Tibial nerve (tissue), 4 donors: ENCODE data around the gene GULP1. TPM values are rescaled to one million over a fixed set of nuclear protein-coding genes. Genes with fewer than 3 reads are reported as not detected.

Source experiments
- DNase-seq, 2 donors: peaks; one replicate each; pipeline ENCODE4 v3.0.0-alpha.2; 2019; ENCODE audit warnings: low spot score in 2 of 2
- H3K27ac ChIP-seq, 4 donors: fragments of 200-600 bp; sonication (generic) in 3 of 4; one replicate each; pipeline ENCODE4 v1.5.1; 2017 to 2019; ENCODE audit warnings: mild to moderate bottlenecking in 1 of 4
- H3K27me3 ChIP-seq, 2 donors: fragments of 200-600 bp; sonication (generic) in 1 of 2; one replicate each; pipeline versions ENCODE4 v1.5.1 to v1.6.0; 2017 to 2019
- H3K36me3 ChIP-seq, 3 donors: fragments of 200-600 bp; sonication (generic); one replicate each; pipeline ENCODE4 v1.5.1; 2018 to 2019
- H3K4me1 ChIP-seq, 4 donors: fragments of 200-600 bp; sonication (generic) in 3 of 4; one replicate each; pipeline ENCODE4 v1.5.1; 2017 to 2019
- H3K4me3 ChIP-seq, 4 donors: fragments of 200-600 bp; sonication (generic) in 3 of 4; one replicate each; pipeline ENCODE4 v1.5.1; 2017 to 2019; ENCODE audit warnings: mild to moderate bottlenecking in 1 of 4, moderate library complexity in 1 of 4
- H3K9me3 ChIP-seq, 4 donors: fragments of 200-600 bp; sonication (generic) in 3 of 4; one replicate each; pipeline ENCODE4 v1.5.1; 2017 to 2019
- EP300 ChIP-seq, 2 donors: sonication (generic); formaldehyde crosslinking; IDR thresholded peaks; one replicate each; pipeline ENCODE4 v1.6.1; 2017; ENCODE audit warnings: antibody characterized with exemption in 2 of 2, mild to moderate bottlenecking in 1 of 2
- POLR2A ChIP-seq, 2 donors: fragments of 450-650 bp; IDR thresholded peaks; one replicate each; pipeline ENCODE4 v1.6.1; 2017; ENCODE audit warnings: antibody characterized with exemption in 2 of 2, mild to moderate bottlenecking in 2 of 2, moderate library complexity in 2 of 2
- WGBS, 2 donors: methylation state at CpG; one replicate each; pipeline ENCODE4 v1.1.5; 2018; 5-methylcytosine and 5-hydroxymethylcytosine counted together
- total RNA-seq, 4 donors: library from RNA; depleted of rRNA; stranded (reverse); fragments of >200 nt; gene quantifications; one replicate each; pipeline ENCODE4 v1.1.0, GENCODE V29; 2016
- TF ChIP-seq, protein P1 (sequence below), 5 experiments: fragments of 200-600 bp in 3 of 5; fragments of 450-650 bp in 2 of 5; sonication (generic) in 3 of 5; IDR thresholded peaks; one replicate each; pipeline ENCODE4 v1.5.1; 2016 to 2019; ENCODE audit warnings: antibody characterized with exemption in 5 of 5, mild to moderate bottlenecking in 3 of 5, moderate library complexity in 2 of 5

The GULP1 gene
- total RNA-seq, 4 donors from 2014 or later = 63.4 to 89.2 (median 78.1) TPM

DNA sequence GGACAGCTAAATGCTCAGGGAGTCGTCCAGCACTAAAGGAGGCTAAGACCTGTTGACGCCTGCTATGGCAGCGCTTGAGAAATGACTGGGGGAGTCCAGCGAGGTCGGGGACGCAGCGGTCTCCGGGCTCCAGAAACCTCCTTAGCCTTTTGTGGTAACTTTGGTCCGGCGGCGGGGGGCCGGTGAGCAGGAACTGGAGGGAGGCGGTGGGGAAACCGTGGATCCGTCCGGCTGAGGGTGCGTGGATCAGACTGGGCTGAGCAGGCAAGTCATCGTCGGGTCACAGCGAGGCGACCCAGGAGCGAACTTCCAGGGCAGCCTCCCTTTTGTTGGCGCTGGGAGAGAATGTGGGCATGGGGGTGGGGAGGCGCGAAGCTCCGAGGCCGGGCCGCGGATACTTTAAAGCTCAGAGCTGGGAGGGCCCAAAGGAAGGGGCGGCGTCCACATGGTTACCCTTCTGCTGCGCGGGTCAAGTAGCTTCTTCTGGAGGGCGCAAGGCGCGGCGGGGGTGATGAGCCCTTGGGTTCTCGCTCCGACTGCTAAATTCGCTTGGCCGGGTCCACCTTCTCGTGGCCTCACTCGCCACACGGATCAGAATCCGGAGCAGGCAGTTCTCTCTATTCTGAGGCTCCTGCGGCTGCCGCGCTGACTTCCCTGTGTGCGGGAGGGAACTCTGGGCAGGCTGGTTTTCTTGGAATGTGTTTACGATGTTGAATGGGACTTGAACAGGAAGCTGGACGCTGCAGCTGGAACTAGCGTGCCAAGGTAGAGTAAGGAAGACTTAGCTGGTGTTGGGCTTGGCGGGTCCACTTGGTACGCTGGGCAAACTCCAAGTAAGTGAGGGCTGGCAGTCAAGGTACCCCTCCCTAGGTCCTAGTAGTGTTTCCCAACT, 920 bp downstream of the GULP1 start:
- TF ChIP-seq POLR2A (IDR thresholded peaks at IDR 0.05) (peak; percentile 6 to 65), EP300 (IDR thresholded peaks at IDR 0.05) (peak in 1 of 2 donors; percentile 79)
- TF ChIP-seq, protein P1, sequence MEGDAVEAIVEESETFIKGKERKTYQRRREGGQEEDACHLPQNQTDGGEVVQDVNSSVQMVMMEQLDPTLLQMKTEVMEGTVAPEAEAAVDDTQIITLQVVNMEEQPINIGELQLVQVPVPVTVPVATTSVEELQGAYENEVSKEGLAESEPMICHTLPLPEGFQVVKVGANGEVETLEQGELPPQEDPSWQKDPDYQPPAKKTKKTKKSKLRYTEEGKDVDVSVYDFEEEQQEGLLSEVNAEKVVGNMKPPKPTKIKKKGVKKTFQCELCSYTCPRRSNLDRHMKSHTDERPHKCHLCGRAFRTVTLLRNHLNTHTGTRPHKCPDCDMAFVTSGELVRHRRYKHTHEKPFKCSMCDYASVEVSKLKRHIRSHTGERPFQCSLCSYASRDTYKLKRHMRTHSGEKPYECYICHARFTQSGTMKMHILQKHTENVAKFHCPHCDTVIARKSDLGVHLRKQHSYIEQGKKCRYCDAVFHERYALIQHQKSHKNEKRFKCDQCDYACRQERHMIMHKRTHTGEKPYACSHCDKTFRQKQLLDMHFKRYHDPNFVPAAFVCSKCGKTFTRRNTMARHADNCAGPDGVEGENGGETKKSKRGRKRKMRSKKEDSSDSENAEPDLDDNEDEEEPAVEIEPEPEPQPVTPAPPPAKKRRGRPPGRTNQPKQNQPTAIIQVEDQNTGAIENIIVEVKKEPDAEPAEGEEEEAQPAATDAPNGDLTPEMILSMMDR (IDR thresholded peaks at IDR 0.05) = no peak
- Histone ChIP-seq H3K36me3 (no peaks in the 10 kb centered on the region), H3K4me1 (peaks cover 3 to 44% (median 11%) of the 10 kb centered on the region in 4 donors), H3K27ac (peak overlapping the region; percentile 94 to 99 (median 96)), H3K27me3 (no peaks in the 10 kb centered on the region), H3K4me3 (peak overlapping the region; percentile 56 to 93 (median 80)), H3K9me3 (no peaks in the 10 kb centered on the region)
- peak; percentile 69 to 70 for DNase-seq
- WGBS, 2 donors = 1 to 2% methylated on average over 53 to 54 of the region's 54 CpGs

DNA sequence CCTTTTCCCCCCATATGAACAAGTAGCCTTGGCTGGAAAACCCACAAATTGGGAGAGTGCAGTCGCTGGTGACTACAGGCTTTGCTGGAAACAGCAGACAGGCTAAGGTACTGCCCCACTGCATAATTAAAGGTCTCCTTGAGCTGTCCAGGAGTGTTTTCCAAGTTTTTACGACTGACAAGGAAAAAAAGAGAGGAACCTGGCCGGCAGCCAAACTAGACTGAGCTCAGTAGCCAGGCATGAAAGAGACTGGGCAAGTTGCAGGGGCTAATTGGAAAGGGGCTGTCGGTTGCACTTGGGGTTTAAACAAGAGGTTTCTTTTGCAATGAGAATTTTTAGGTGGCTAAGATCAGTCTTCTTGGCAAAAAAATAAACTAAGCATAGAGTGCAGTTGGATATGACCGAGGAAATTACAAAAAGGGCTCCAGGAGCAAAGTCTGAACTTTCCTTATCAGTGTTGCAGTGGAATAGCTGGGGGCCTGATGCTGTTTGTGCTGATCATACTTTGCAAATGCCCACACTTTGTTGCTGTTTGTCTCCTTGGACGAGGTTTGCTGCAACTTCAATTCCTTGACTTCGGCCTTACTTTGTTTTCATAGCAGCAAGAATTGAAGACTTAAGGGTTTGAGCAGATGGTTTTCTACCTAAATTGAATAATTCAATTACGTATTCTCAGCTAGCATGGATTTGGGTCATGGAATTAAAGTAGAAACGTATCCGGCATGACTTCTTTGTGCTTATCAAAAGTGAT, 2.1 kb downstream of the GULP1 start:
- DNase-seq = peak; percentile 48 to 53
- TF ChIP-seq EP300 (IDR thresholded peaks at IDR 0.05) (no peak), POLR2A (IDR thresholded peaks at IDR 0.05) (no peak)
- TF ChIP-seq, protein P1 (IDR thresholded peaks at IDR 0.05) = no peak
- H3K27ac ChIP-seq = peak overlapping the region; percentile 94 to 99 (median 96)

DNA sequence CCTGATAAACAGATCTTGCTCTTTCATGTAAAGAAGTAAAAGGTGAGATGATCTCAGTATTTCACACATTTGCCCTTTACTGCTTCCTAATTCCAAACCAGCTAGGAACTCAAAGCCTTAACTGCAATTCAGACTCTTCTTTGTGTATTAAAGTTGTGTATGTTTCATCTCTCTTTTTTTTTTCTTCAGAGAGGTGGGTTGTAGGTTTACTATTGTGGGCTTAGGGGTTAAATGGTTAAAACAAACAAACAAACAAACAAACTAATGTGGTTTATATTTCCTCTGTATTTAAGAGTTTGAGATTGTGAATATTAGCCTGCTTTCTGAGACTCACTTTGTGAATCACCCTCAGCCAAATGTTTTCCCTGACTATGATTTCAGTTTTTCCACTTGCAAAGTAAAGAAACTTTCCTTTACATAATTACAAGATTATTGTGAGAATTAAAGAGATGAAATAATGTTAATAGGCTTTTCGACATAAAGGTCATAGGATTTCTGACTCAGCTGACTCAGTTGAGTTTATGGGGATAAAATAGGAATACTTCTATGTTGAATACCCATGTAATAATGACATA, 2.8 kb downstream of the GULP1 start:
- WGBS, 2 donors = 11% methylated on average over 1 of the region's 1 CpG
- TF ChIP-seq POLR2A (IDR thresholded peaks at IDR 0.05) (no peak), EP300 (IDR thresholded peaks at IDR 0.05) (no peak)
- TF ChIP-seq, protein P1 (IDR thresholded peaks at IDR 0.05) = no peak
- Histone ChIP-seq H3K36me3 (no peaks in the 10 kb centered on the region), H3K27me3 (no peaks in the 10 kb centered on the region), H3K4me3 (peak overlapping the region; percentile 56 to 93 (median 80)), H3K4me1 (peaks cover 3 to 44% (median 11%) of the 10 kb centered on the region in 4 donors), H3K27ac (peak overlapping the region; percentile 94 to 99 (median 96)), H3K9me3 (peaks cover 0 to 5% (median 0%) of the 10 kb centered on the region in 4 donors)
- DNase-seq = no peak

More for the DNA sequence above, 2.1 kb downstream of the GULP1 start:
- 9 to 11% methylated on average over 10 of the region's 10 CpGs for WGBS, 2 donors
- Histone ChIP-seq H3K36me3 (no peaks in the 10 kb centered on the region), H3K27me3 (no peaks in the 10 kb centered on the region), H3K9me3 (peaks cover 0 to 3% (median 0%) of the 10 kb centered on the region in 4 donors), H3K4me3 (peak overlapping the region; percentile 56 to 93 (median 80)), H3K4me1 (peaks cover 3 to 44% (median 11%) of the 10 kb centered on the region in 4 donors)

DNA sequence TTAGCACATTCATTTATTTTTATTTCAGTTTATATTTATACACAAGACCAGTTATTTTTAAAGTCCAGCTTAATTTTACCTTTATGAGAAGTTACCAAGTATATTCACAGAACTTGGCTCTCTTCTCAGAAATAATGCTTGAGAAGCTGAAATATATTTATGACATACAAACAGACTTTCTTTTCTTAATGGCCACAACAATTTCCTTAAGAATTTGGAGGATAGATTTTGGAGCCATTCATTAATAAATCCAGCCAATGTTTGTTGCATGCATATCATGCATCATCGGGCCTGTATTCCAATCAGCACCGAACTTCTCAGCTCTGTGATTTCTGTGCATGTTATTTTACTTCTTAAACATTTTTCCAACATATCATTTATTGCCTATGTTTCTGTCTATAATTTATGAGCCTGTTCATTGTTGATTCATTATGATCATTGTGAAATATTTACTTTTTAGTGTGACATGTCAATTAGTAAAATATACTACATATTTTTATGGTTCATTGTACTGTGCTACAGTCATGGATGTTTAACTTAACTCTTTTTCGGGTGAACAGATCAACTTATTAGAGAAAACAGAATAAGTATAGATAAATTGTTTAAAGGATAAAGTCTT, 3.5 kb downstream of the GULP1 start:
- Histone ChIP-seq H3K4me3 (peak overlapping the region in 2 of 4 donors; percentile 56 to 93), H3K27me3 (no peaks in the 10 kb centered on the region), H3K36me3 (no peaks in the 10 kb centered on the region), H3K9me3 (peaks cover 0 to 5% (median 0%) of the 10 kb centered on the region in 4 donors), H3K4me1 (peaks cover 3 to 42% (median 10%) of the 10 kb centered on the region in 4 donors), H3K27ac (peak overlapping the region; percentile 94 to 99 (median 96))
- 35 to 48% methylated on average over 3 of the region's 3 CpGs for WGBS, 2 donors
- DNase-seq = no peak
- TF ChIP-seq POLR2A (IDR thresholded peaks at IDR 0.05) = no peak
- TF ChIP-seq, protein P1 (IDR thresholded peaks at IDR 0.05) = no peak
- no peak for TF ChIP-seq EP300 (IDR thresholded peaks at IDR 0.05)
